Loucy (cell line): ENCODE data around the gene SH3PXD2A.

Source experiments
- H2AFZ ChIP-seq: fragments of 200-600 bp; sonication (generic); 2 replicates; pipeline ENCODE4 v1.6.0; 2016; ENCODE audit warnings: antibody characterized with exemption, mild to moderate bottlenecking, low read length, moderate library complexity
- H3F3A ChIP-seq: fragments of 200-600 bp; 2 replicates; pipeline ENCODE4 v1.6.0; 2016; ENCODE audit warnings: antibody characterized with exemption, low read depth, mild to moderate bottlenecking
- H3K27me3 ChIP-seq: fragments of 200-600 bp; sonication (generic); 2 replicates; pipeline ENCODE4 v1.6.1; 2014; ENCODE audit warnings: low read length, mild to moderate bottlenecking; ENCODE audit not compliant: insufficient read depth, poor library complexity, severe bottlenecking
- H3K36me3 ChIP-seq: fragments of 200-600 bp; sonication (generic); 2 replicates; pipeline ENCODE4 v1.6.1; 2016; ENCODE audit warnings: low read length; ENCODE audit not compliant: insufficient read depth
- H3K4me1 ChIP-seq: fragments of 200-600 bp; sonication (generic); 2 replicates; pipeline ENCODE4 v1.5.1; 2014; ENCODE audit warnings: low read length, mild to moderate bottlenecking; ENCODE audit not compliant: insufficient read depth, poor library complexity, severe bottlenecking
- H3K4me2 ChIP-seq: fragments of 200-600 bp; sonication (generic); 2 replicates; pipeline ENCODE4 v1.6.0; 2014; ENCODE audit warnings: antibody characterized with exemption, low read length, low read depth, mild to moderate bottlenecking; ENCODE audit not compliant: poor library complexity, severe bottlenecking
- H3K4me3 ChIP-seq: fragments of 200-600 bp; sonication (generic); 2 replicates; pipeline ENCODE4 v1.5.1; 2014; ENCODE audit warnings: low read length, mild to moderate bottlenecking, mixed read lengths; ENCODE audit not compliant: poor library complexity, severe bottlenecking
- H3K79me2 ChIP-seq: fragments of 200-600 bp; sonication (generic); 2 replicates; pipeline ENCODE4 v1.6.1; 2014; ENCODE audit warnings: low read length; ENCODE audit not compliant: insufficient read depth
- H3K9ac ChIP-seq: fragments of 200-600 bp; sonication (generic); 2 replicates; pipeline ENCODE4 v1.6.0; 2014; ENCODE audit warnings: mild to moderate bottlenecking, low read depth, low read length, moderate library complexity; ENCODE audit not compliant: poor library complexity, severe bottlenecking
- H3K9me2 ChIP-seq: fragments of 200-600 bp; sonication (generic); replicated peaks from 2 replicates; pipeline ENCODE4 v1.6.1; 2016; ENCODE audit warnings: low read depth, low read length, mixed read lengths
- H3K9me3 ChIP-seq: fragments of 200-600 bp; sonication (generic); 2 replicates; pipeline ENCODE4 v1.6.1; 2014; ENCODE audit warnings: mild to moderate bottlenecking, antibody characterized with exemption, low read length, low read depth; ENCODE audit not compliant: insufficient read depth
- H4K20me1 ChIP-seq: fragments of 200-600 bp; sonication (generic); 2 replicates; pipeline ENCODE4 v1.6.0; 2014; ENCODE audit warnings: antibody characterized with exemption, low read length, mild to moderate bottlenecking; ENCODE audit not compliant: insufficient read depth, poor library complexity, severe bottlenecking
- CTCF ChIP-seq: fragments of 200-600 bp; sonication (generic); conservative IDR thresholded peaks from 2 replicates; pipeline ENCODE4 v1.5.1; 2014; ENCODE audit warnings: mild to moderate bottlenecking, antibody characterized with exemption, low read length
- EZH2phosphoT487 ChIP-seq: fragments of 200-600 bp; IDR thresholded peaks from 2 replicates; pipeline ENCODE4 v1.6.1; 2018; ENCODE audit warnings: antibody characterized with exemption, mild to moderate bottlenecking, moderate library complexity, borderline replicate concordance

Gene SH3PXD2A

GRCh38 chr10:103822800-103823199 lies 32.6 kb downstream of the SH3PXD2A start:
- no peak for TF ChIP-seq CTCF
- TF ChIP-seq EZH2phosphoT487: no peak
- H3K9ac ChIP-seq: no peak overlapping the region
- H3K27me3 ChIP-seq: no peaks in the 10 kb centered on the region
- no peaks in the 10 kb centered on the region; the same call in none of the 2 replicates for H3K79me2 ChIP-seq
- no peaks in the 10 kb centered on the region for H4K20me1 ChIP-seq
- H3K4me2 ChIP-seq: no peak overlapping the region
- no peaks in the 10 kb centered on the region for H3K36me3 ChIP-seq
- peaks cover 11% of the 10 kb centered on the region for H3K4me1 ChIP-seq
- H3K9me3 ChIP-seq: no peaks in the 10 kb centered on the region
- H3K4me3 ChIP-seq: no peak overlapping the region
- H3F3A ChIP-seq: no peaks in the 10 kb centered on the region
- no peaks in the 10 kb centered on the region for H3K9me2 ChIP-seq
- H2AFZ ChIP-seq: no peak overlapping the region

- Histone ChIP-seq H3K4me3 (no peak overlapping the region), H3K27me3 (no peaks in the 10 kb centered on the region), H3K9me3 (no peaks in the 10 kb centered on the region), H3K79me2 (no peaks in the 10 kb centered on the region; the same call in none of the 2 replicates), H3K9me2 (no peaks in the 10 kb centered on the region), H4K20me1 (no peaks in the 10 kb centered on the region), H3K4me2 (no peak overlapping the region), H3K36me3 (no peaks in the 10 kb centered on the region), H3F3A (no peaks in the 10 kb centered on the region), H3K4me1 (peaks cover 11% of the 10 kb centered on the region), H2AFZ (no peak overlapping the region), H3K9ac (no peak overlapping the region)
- no peak for TF ChIP-seq EZH2phosphoT487
- TF ChIP-seq CTCF: no peak
These were observed 33.2 kb downstream of the SH3PXD2A start for GRCh38 chr10:103822107-103822716.

- no peak for TF ChIP-seq CTCF
- TF ChIP-seq EZH2phosphoT487: no peak
- Histone ChIP-seq H3K9ac (no peak overlapping the region), H3F3A (no peaks in the 10 kb centered on the region), H3K4me1 (peaks cover 11% of the 10 kb centered on the region), H3K4me3 (no peak overlapping the region), H3K4me2 (no peak overlapping the region), H3K79me2 (no peaks in the 10 kb centered on the region; the same call in none of the 2 replicates), H3K27me3 (no peaks in the 10 kb centered on the region), H3K9me2 (no peaks in the 10 kb centered on the region), H4K20me1 (no peaks in the 10 kb centered on the region), H2AFZ (no peak overlapping the region), H3K9me3 (no peaks in the 10 kb centered on the region), H3K36me3 (no peaks in the 10 kb centered on the region)
These were observed 35.0 kb downstream of the SH3PXD2A start for GRCh38 chr10:103820101-103821062.
